LHCN-M2 (cell line): ENCODE data around the gene MTX2. TPM values are rescaled to one million over a fixed set of nuclear protein-coding genes. Genes with fewer than 3 reads are reported as not detected.
A peak's percentile ranks its signal among the peaks of the same experiment; 100 is the strongest.

Experiments
- DNase-seq: peaks from one replicate; pipeline ENCODE4 v3.0.0-alpha.2; 2012; ENCODE audit warnings: low read depth
- polyA plus RNA-seq: library from polyadenylated mRNA; unstranded; fragments of >200 nt; gene quantifications from one replicate; pipeline ENCODE4 v1.2.1, GENCODE V29; 2012; ENCODE audit warnings: missing spikeins
- total RNA-seq: library from RNA; depleted of rRNA; stranded (reverse); fragments of >200 nt; gene quantifications from 2 replicates; pipeline ENCODE4 v1.2.3, GENCODE V29; 2014; rRNA removed

Gene MTX2
- total RNA-seq, result 32.3 and 37.8 TPM in 2 replicates
- polyA plus RNA-seq, result 24.7 TPM

GRCh38 chr2:176269319-176270099 is at the start of gene MTX2:
MTX2 (plus strand) TSS chr2:176269442; CDS start chr2:176269630, 188 bp downstream.
- DNase-seq, result peak; percentile 55

DNA sequence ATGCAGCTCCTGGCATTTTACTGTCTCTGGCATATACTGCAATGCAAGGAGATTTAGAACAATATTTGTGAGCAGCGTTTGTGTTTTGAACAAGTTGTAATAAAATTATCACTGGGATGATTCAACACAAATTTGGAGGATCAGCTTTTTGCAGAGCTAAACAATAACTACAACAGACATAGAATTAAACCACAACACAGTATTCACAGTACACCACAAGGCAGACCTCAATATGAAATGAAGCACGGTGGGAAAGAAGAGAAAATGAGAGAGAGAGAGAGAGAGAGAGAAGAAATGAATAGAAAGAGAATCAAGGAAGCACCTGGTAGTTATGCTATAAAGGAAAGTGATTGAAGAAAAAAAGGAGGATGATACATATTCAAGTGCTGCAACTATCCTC is 41.4 kb upstream of the MTX2 start:
- DNase-seq, result no peak

DNA sequence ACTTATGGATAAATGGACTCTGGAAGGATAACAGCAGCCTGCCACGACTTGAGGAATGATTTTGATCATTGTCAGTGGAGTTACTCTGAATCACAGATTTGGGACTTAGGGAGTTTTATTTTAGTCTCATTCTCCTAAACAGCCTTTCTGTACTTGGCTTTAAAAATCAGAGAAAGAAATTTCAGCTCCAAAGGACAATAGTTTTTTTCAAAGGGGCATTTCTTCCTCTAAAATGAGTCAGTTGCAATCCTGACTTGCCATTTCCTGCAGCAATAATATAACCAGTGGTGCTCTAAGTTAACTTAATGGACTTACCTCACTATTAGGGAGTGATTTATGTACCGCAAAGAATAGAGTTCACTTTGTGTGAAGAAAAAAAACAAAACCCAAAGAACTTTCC is 35.1 kb upstream of the MTX2 start:
- no peak for DNase-seq

DNA sequence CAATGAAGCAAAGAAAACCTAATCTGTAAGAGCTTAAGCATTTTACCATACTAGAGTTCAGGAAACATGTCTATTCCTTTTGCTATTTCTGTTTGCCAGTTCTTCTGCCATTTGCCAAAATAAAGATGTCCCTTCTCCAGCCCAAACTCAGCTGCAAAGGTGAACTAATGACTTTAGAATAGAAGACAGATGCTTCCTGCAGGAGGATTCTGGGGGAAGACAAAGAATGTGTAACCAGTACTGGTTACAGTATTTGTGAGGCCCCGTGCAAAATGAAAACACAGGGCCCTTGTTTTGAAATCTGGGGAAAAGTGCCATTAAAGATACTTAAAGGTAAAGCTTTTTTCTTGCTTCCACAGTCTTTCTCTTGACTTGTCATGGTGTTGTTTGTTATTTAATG is 34.3 kb upstream of the MTX2 start:
- no peak for DNase-seq

DNA sequence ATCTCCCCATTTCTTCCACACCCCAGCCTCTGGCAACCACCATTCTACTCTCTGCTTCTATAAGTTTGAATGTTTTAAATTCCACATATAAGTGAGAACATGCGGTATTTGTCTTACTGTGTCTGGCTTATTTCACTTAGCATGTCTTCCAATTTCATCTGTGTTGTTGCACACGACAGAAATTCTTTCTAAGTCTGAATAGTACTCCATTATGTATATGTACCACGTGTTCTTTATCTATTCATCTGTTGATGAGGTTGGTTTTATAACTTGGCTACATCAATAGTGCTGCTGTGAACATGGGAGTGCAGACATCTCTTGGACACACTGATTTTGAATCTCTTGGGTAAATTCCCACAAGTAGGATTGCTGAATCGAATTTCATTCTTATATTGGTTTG is 31.8 kb upstream of the MTX2 start:
- DNase-seq, result no peak

DNA sequence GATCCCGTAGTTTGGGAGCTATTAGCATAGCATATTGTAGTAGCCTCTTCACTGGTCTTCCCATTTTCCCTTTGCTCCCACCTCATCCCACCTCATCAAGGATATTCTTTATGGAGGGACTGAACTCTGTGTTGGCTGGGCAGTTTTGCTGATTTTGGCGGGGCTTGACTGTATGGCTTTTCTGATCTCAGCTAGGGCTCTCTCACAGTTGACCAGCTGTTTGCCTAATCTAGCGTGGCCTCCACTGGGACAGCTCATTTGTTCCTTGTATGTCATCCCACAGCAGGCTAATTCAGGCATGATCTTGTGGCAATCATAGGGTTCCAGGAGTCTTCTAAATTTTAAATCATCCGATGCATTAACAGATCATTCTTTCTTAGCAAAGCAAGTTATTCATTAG is 30.2 kb upstream of the MTX2 start:
- peak; percentile 4 for DNase-seq

GRCh38 chr2:176240301-176240700 is 28.9 kb upstream of the MTX2 start:
- DNase-seq, result no peak

DNA sequence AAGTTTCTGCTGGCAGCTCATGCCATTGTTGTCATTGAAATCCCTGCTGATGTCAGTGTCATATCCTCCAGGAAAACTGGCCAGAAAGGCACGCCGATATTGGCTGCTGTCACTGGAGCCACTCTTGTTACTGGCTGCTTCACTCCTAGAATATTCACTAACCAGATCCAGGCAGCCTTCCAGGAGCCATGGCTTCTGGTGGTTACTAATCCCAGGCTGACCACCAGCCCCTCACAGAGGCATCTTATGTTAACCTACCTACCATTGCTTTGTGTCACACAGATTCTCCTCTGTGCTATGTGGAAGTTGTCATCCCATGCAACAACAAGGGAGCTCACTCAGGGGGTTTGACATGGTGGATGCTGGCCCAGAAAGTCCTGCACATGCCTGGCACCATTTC is 27.0 kb upstream of the MTX2 start:
- no peak for DNase-seq

- DNase-seq, result no peak
These were observed 22.9 kb upstream of the MTX2 start for GRCh38 chr2:176246331-176246730.

- no peak for DNase-seq
These were observed 21.4 kb upstream of the MTX2 start for GRCh38 chr2:176247859-176248258.

DNA sequence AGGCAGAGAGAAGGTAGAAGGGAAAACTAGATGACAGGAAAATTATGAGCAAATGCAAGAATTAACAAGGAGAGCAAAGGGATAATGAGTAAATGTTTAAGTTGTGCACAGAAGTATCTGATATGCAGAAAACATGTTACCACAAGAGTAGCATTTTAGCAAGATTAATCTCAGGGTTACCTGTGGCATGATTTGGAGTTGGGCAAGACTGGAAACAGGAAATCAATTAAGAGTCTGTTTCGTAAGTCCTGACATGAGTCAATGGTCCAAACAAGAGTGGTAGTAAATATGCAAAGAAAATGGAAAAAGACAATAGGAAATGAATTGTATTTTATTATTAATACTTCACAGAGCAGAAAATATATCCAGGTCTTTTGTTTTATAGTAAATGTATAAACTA is 17.3 kb upstream of the MTX2 start:
- no peak for DNase-seq

GRCh38 chr2:176260689-176261088 is 8.6 kb upstream of the MTX2 start:
- no peak for DNase-seq

- DNase-seq, result no peak
These were observed 8.1 kb upstream of the MTX2 start for GRCh38 chr2:176261136-176261535.

- no peak for DNase-seq
These were observed 295 bp upstream of the MTX2 start for GRCh38 chr2:176268976-176269318.

- DNase-seq, result no peak
These were observed 983 bp downstream of the MTX2 start for GRCh38 chr2:176270100-176270750.

DNA sequence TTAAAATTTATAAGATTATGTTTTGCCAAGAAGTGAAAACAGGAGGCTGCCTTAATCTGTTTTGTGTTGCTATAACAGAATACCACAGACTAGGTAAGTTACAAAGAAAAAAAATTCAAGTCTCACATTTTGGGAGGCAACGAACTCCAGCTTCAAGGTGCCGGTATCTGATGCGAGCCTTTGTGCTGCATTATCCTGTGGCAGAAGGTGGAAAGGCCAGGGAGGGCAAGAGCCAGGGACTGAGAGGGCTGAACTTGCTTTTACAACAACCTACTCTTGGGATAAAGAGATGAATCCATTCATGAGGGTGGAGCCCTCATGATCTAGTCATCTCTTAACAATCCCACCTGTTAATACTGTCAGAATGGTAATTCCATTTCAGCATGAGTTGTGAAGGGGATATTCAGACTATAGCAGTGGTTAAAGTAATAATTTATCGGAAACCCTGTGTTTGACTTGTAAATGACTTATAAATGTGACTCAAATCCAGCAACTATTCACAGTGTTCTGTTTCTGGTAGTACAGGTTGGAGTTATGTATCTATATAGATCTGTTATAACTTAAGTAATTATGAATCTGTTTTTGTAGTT is 3.7 kb downstream of the MTX2 start:
- DNase-seq, result no peak

DNA sequence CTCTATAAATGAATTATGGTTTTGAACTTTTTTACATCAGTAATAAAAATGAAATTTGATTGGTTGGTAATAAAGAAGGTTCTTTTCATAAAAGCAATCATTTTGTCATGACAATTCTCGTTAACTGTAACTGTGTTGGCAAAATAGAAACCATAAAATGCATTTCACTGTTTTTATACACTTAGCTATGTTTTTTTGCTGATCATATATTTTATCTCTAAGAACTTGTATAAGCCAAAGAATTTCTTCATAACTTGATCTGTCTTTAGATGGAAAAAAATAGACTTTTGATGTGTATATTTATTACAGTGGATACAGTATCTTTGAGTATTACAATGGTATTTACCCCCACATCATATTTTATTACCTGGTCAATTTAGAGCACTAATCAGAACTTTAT is 9.7 kb downstream of the MTX2 start:
- DNase-seq, result no peak

DNA sequence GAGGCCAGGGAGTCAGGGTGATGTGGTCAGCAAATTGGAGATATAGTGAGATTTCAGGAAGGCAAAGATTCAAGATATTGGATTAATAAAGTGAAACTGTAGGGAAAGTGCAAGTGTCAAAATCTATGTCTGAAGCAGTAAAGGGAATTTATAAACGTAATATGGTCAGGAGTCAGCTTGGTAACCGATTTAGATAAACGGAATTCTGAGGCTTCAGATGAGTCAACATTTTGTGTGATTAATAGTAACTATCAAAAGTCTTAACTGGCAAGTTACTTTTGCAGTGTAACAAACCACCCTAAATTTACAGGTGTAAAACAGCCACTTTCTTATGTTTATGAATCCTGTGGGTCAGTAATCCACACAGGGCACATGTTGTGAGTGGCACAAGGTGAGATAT is 10.9 kb downstream of the MTX2 start:
- no peak for DNase-seq

DNA sequence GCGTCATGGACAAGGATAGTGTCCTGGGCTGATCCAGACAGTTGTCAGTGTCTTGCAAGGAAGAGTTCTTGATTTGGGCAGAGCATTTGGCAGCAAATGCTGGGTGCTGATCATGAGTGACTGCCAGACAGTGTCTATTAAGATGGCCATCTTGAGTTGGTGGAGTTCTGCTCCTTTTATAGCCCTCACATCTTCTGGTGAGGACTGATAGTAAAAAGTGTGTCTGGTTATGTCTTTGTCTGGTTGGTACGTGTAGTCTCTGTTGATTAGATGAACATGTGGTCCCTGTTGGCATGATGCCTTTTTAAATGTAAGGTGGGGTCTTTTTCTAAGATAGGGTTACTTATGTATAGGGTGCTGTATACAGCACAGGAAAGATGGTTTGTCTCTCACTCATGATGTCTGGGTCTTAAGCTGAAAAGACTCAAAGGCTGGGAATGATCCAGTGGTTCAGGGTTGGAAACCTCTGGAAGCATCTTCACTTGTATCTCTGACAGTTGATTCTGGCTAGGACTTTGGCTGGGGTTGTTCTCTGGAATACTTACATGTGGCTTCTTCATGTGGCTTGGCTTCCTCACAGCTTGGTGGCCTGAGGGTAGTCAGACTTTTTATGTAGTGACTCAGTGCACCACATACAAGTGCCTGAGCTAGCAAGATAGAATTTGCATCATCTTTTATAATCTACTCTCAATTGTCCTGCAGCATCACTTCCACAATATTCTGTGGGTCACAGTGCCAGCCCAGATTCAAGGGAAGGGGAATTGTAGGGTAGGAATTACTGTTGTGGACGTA is 11.8 kb downstream of the MTX2 start:
- DNase-seq, result peak; percentile 19

GRCh38 chr2:176283291-176284068 is 14.2 kb downstream of the MTX2 start:
- DNase-seq, result no peak

GRCh38 chr2:176284461-176285049 is 15.3 kb downstream of the MTX2 start:
- DNase-seq, result no peak
